GM21515 (cell line): Measurements from ENCODE around the gene MAML3.

Experiments used
- ATAC-seq: cut with Tn5 transposase; IDR thresholded peaks from one replicate; pipeline ENCODE4 v1.9.1; 2021; ENCODE audit not compliant: unreplicated experiment

MAML3 gene

GRCh38 chr4:139934708-139935195, 219.2 kb downstream of the MAML3 start:
- ATAC-seq: no peak

- ATAC-seq: no peak
These were observed 219.8 kb downstream of the MAML3 start for GRCh38 chr4:139934057-139934707.

GRCh38 chr4:139933541-139933940, 220.4 kb downstream of the MAML3 start:
- ATAC-seq: no peak

- ATAC-seq: no peak
These were observed 220.9 kb downstream of the MAML3 start for GRCh38 chr4:139933104-139933503.

GRCh38 chr4:139924782-139925181, 229.2 kb downstream of the MAML3 start:
- ATAC-seq: no peak

- ATAC-seq: no peak
These were observed 231.5 kb downstream of the MAML3 start for GRCh38 chr4:139922406-139923024.

- ATAC-seq: no peak
These were observed 232.4 kb downstream of the MAML3 start for GRCh38 chr4:139921429-139922184.

GRCh38 chr4:139920486-139921002, 233.4 kb downstream of the MAML3 start:
- no peak for ATAC-seq

GRCh38 chr4:139919521-139919920, 234.5 kb downstream of the MAML3 start:
- no peak for ATAC-seq

- no peak for ATAC-seq
These were observed 235.0 kb downstream of the MAML3 start for GRCh38 chr4:139919004-139919403.

GRCh38 chr4:139918591-139918990, 235.4 kb downstream of the MAML3 start:
- no peak for ATAC-seq

GRCh38 chr4:139917896-139918295, 236.1 kb downstream of the MAML3 start:
- no peak for ATAC-seq

- no peak for ATAC-seq
These were observed 237.9 kb downstream of the MAML3 start for GRCh38 chr4:139916041-139916440.

- ATAC-seq: no peak
These were observed 238.9 kb downstream of the MAML3 start for GRCh38 chr4:139915037-139915436.

- no peak for ATAC-seq
These were observed 239.9 kb downstream of the MAML3 start for GRCh38 chr4:139913995-139914598.

GRCh38 chr4:139913398-139913990, 240.5 kb downstream of the MAML3 start:
- no peak for ATAC-seq

- ATAC-seq: no peak
These were observed 241.5 kb downstream of the MAML3 start for GRCh38 chr4:139912445-139912844.

- ATAC-seq: no peak
These were observed 243.9 kb downstream of the MAML3 start for GRCh38 chr4:139910106-139910505.

GRCh38 chr4:139908636-139909437, 245.1 kb downstream of the MAML3 start:
- ATAC-seq: no peak
